Measurements from ENCODE around the gene SMIM45.

SMIM45 gene

GRCh38 chr22:41970601-41971000 lies 18.7 kb downstream of the SMIM45 start:
- no peak for DNase-seq (ENCODE audit: low spot score)

- DNase-seq (ENCODE audit: low spot score): no peak
Observed at GRCh38 chr22:41971431-41971830, 19.5 kb downstream of the SMIM45 start.

GRCh38 chr22:41974691-41975290 lies 22.8 kb downstream of the SMIM45 start:
- DNase-seq (ENCODE audit: low spot score): no peak

- no peak for DNase-seq (ENCODE audit: low spot score)
Observed at GRCh38 chr22:41975299-41976069, 23.5 kb downstream of the SMIM45 start.

GRCh38 chr22:41976070-41976901 lies 24.3 kb downstream of the SMIM45 start:
- peak; percentile 20 for DNase-seq (ENCODE audit: low spot score)

GRCh38 chr22:41976961-41977566 lies 25.1 kb downstream of the SMIM45 start:
- DNase-seq (ENCODE audit: low spot score): no peak

GRCh38 chr22:41978732-41979131 lies 26.8 kb downstream of the SMIM45 start:
- no peak for DNase-seq (ENCODE audit: low spot score)

- DNase-seq (ENCODE audit: low spot score): no peak
Observed at GRCh38 chr22:41979423-41980250, 27.7 kb downstream of the SMIM45 start.

GRCh38 chr22:41982865-41983264 lies 30.9 kb downstream of the SMIM45 start:
- DNase-seq (ENCODE audit: low spot score): no peak

- DNase-seq (ENCODE audit: low spot score): no peak
Observed at GRCh38 chr22:41983513-41984405, 31.8 kb downstream of the SMIM45 start.

GRCh38 chr22:41987276-41987675 lies 35.3 kb downstream of the SMIM45 start:
- no peak for DNase-seq (ENCODE audit: low spot score)

GRCh38 chr22:41989246-41989645 lies 37.3 kb downstream of the SMIM45 start:
- no peak for DNase-seq (ENCODE audit: low spot score)

- DNase-seq (ENCODE audit: low spot score): no peak
Observed at GRCh38 chr22:41991111-41991510, 39.2 kb downstream of the SMIM45 start.

- DNase-seq (ENCODE audit: low spot score): no peak
Observed at GRCh38 chr22:41992496-41992895, 40.5 kb downstream of the SMIM45 start.

- no peak for DNase-seq (ENCODE audit: low spot score)
Observed at GRCh38 chr22:41995211-41995610, 43.3 kb downstream of the SMIM45 start.

- no peak for DNase-seq (ENCODE audit: low spot score)
Observed at GRCh38 chr22:41996826-41997225, 44.9 kb downstream of the SMIM45 start.

GRCh38 chr22:41998361-41999261 lies 46.7 kb downstream of the SMIM45 start, which contains the start of gene WBP2NL:
WBP2NL (plus strand) TSS chr22:41998788; CDS start chr22:41998819, 31 bp downstream.
- peak; percentile 82 for DNase-seq (ENCODE audit: low spot score)

- DNase-seq (ENCODE audit: low spot score): no peak
Observed at GRCh38 chr22:42000466-42000865, 48.5 kb downstream of the SMIM45 start.

- no peak for DNase-seq (ENCODE audit: low spot score)
Observed at GRCh38 chr22:42001121-42001520, 49.2 kb downstream of the SMIM45 start.
